ENCODE data around the gene CPD. TPM values are rescaled to one million over a fixed set of nuclear protein-coding genes. Genes with fewer than 3 reads are reported as not detected.

CPD gene
- total RNA-seq, 2 experiments from 2014 or later = 26.2 to 30.7 TPM

DNA sequence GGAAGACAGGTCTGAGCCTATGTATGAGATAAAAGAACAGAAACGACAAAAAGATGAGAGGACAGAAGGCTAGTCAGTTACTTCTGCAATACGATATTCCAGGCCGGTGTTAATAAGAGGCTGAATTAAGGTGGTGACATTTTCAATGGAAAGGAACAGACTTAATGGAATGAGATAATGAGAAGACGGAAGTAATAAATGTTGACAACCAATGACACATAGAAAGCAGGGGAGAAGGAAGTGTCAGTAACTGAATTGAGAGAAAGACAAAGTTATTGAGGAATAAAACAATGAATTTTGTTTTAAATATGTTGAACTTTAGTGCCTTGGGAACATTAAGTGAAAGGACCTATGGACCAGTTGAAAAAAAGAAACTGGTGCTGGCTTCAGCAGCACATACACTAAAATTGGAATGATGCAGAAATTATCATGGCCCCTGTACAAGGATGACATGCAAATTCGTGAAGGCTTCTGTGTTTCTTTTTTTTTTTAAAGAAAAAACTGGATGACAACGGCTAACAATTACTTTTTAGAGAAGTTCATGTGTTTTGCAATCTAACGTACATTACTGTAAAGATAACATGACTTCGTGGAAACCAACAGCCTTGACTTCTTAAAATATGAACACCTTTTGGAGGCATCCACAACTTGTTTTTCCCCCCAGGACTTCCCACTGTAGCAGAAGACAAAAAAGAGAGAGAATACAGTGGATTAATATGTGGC is 18.5 kb upstream of the CPD start:
- TF ChIP-seq, protein P1, sequence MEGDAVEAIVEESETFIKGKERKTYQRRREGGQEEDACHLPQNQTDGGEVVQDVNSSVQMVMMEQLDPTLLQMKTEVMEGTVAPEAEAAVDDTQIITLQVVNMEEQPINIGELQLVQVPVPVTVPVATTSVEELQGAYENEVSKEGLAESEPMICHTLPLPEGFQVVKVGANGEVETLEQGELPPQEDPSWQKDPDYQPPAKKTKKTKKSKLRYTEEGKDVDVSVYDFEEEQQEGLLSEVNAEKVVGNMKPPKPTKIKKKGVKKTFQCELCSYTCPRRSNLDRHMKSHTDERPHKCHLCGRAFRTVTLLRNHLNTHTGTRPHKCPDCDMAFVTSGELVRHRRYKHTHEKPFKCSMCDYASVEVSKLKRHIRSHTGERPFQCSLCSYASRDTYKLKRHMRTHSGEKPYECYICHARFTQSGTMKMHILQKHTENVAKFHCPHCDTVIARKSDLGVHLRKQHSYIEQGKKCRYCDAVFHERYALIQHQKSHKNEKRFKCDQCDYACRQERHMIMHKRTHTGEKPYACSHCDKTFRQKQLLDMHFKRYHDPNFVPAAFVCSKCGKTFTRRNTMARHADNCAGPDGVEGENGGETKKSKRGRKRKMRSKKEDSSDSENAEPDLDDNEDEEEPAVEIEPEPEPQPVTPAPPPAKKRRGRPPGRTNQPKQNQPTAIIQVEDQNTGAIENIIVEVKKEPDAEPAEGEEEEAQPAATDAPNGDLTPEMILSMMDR (IDR thresholded peaks at IDR 0.05) = no peak
- no peaks in the 10 kb centered on the region for H3K27me3 ChIP-seq (ENCODE audit: control insufficient read depth in 1 of 2, insufficient read depth in 2 of 2, low read length in 2 of 2)
- H3K4me3 ChIP-seq (ENCODE audit: low read length) = no peak overlapping the region
- DNase-seq = no peak
- peaks cover 0 to 10% of the 10 kb centered on the region in 2 experiments for H3K9me3 ChIP-seq (ENCODE audit: control insufficient read depth in 1 of 2, insufficient read depth in 1 of 2, low read length in 2 of 2)
- H3K27ac ChIP-seq (ENCODE audit: low read depth in 1 of 2, low read length in 2 of 2) = no peak overlapping the region
- H3K27ac Mint-ChIP-seq = no peak overlapping the region
- H3K36me3 ChIP-seq (ENCODE audit: insufficient read depth, low read length) = no peaks in the 10 kb centered on the region
- H3K4me3 Mint-ChIP-seq = no peak overlapping the region
- no peaks in the 10 kb centered on the region for H3K36me3 Mint-ChIP-seq (ENCODE audit: low read depth)
- no peaks in the 10 kb centered on the region for H3K27me3 Mint-ChIP-seq
- POLR2A ChIA-PET = no interaction called here
- H3K4me1 ChIP-seq (ENCODE audit: insufficient read depth, low read length) = peaks cover 27% of the 10 kb centered on the region
- peaks cover 23% of the 10 kb centered on the region for H3K4me1 Mint-ChIP-seq (ENCODE audit: low read depth)
- CTCF ChIA-PET = no interaction called here
- H3K9me3 Mint-ChIP-seq = peaks cover 3% of the 10 kb centered on the region
- ATAC-seq (ENCODE audit: poor library complexity) = no peak
- intact Hi-C loops (cut with DNase I, micrococcal nuclease) = no loop called here

DNA sequence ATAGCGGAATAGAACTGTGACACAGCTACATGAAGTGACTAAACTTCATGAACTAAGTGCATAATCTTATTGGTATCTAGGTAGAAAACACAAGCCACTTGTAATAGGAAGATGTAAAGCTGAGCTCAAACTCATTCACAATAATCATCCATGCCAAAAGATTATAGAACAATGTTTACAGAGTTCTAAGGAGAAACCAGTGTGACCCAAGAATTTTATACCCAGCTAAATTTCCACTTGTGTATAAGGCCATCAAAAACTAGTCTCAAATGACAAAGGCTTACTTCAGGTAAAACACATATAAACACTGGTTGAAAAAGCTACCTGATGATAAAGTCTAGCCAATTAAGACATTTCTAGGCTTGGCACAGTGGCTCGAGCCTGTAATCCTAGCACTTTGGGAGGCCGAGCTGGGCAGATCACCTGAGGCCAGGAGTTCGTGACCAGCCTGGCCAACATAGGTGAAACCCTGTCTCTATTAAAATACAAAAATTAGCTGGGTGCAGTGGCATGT is 16.9 kb upstream of the CPD start:
- TF ChIP-seq, protein P1 (IDR thresholded peaks at IDR 0.05) = no peak
- no peak overlapping the region for H3K27ac ChIP-seq (ENCODE audit: low read depth in 1 of 2, low read length in 2 of 2)
- peaks cover 3% of the 10 kb centered on the region for H3K9me3 Mint-ChIP-seq
- H3K4me3 ChIP-seq (ENCODE audit: low read length) = no peak overlapping the region
- no peak overlapping the region for H3K4me3 Mint-ChIP-seq
- peaks cover 0 to 10% of the 10 kb centered on the region in 2 experiments for H3K9me3 ChIP-seq (ENCODE audit: control insufficient read depth in 1 of 2, insufficient read depth in 1 of 2, low read length in 2 of 2)
- no peaks in the 10 kb centered on the region for H3K36me3 Mint-ChIP-seq (ENCODE audit: low read depth)
- H3K4me1 Mint-ChIP-seq (ENCODE audit: low read depth) = peaks cover 30% of the 10 kb centered on the region
- H3K4me1 ChIP-seq (ENCODE audit: insufficient read depth, low read length) = peaks cover 27% of the 10 kb centered on the region
- DNase-seq = no peak
- intact Hi-C loops (cut with DNase I, micrococcal nuclease) = loop anchor here in 1 of 2 experiments (2.0 kb wide), 1 partner anchor 17 kb away; the partner anchor contains the start of gene CPD
- ATAC-seq (ENCODE audit: poor library complexity) = no peak
- no peak overlapping the region for H3K27ac Mint-ChIP-seq
- H3K27me3 Mint-ChIP-seq = no peaks in the 10 kb centered on the region
- no peaks in the 10 kb centered on the region for H3K36me3 ChIP-seq (ENCODE audit: insufficient read depth, low read length)
- ChIA-PET POLR2A (interaction anchor here (1.1 kb wide), 1 partner anchor 17 kb away, joined by 4 read pairs; the partner anchor contains the start of gene CPD), CTCF (interaction anchor here (0.8 to 0.9 kb wide), 2 partner anchors 21 to 115 kb away, joined by 3 read pairs; partner anchors contain the start of gene GOSR1)
- H3K27me3 ChIP-seq (ENCODE audit: control insufficient read depth in 1 of 2, insufficient read depth in 2 of 2, low read length in 2 of 2) = no peaks in the 10 kb centered on the region

DNA sequence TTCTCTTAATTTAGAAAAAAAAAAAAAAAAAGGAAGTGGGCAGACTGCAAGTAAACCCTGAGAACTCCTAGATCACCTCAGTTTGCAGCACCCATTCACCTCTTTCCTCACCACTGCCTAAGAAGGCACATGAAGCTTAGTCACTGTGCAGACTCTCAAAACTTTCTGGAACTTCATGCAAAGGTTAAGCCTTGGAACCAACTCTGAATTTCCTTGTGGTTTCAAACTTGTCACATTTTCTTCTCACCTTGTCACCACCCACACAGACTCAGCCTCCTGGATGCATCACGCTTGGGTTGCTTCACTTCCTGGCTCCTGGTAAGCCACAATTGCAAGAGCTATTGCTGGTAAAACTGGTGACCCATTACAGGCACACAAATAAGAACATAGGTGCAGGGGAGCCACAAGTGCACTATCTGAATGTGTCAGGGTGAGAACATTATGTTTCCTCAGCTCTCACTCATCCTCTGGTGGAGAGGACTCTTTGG is 15.0 kb upstream of the CPD start:
- H3K27ac Mint-ChIP-seq = peak overlapping the region; percentile 75
- H3K27ac ChIP-seq (ENCODE audit: low read depth in 1 of 2, low read length in 2 of 2) = no peak overlapping the region
- H3K4me1 Mint-ChIP-seq (ENCODE audit: low read depth) = peaks cover 30% of the 10 kb centered on the region
- H3K27me3 Mint-ChIP-seq = no peaks in the 10 kb centered on the region
- ChIA-PET POLR2A (interaction anchor here (0.5 to 1.3 kb wide), 10 partner anchors 9 to 356 kb away, joined by 3 to 15 read pairs (median 3); partner anchors contain the start of genes BLMH and CPD), CTCF (interaction anchor here (0.9 to 1.6 kb wide), 4 partner anchors 12 to 178 kb away, joined by 3 to 7 read pairs (median 4); no protein-coding TSS in a partner anchor)
- H3K9me3 ChIP-seq (ENCODE audit: control insufficient read depth in 1 of 2, insufficient read depth in 1 of 2, low read length in 2 of 2) = peaks cover 0 to 10% of the 10 kb centered on the region in 2 experiments
- peak; percentile 87 for ATAC-seq (ENCODE audit: poor library complexity)
- peaks cover 27% of the 10 kb centered on the region for H3K4me1 ChIP-seq (ENCODE audit: insufficient read depth, low read length)
- intact Hi-C loops (cut with DNase I, micrococcal nuclease) = loop anchor here in 1 of 2 experiments (2.0 kb wide), 1 partner anchor 15 kb away; the partner anchor contains the start of gene CPD
- peak; percentile 32 to 92 (median 62) for DNase-seq
- TF ChIP-seq, protein P1 (IDR thresholded peaks at IDR 0.05) = no peak
- peak overlapping the region; percentile 2 for H3K4me3 Mint-ChIP-seq
- no peaks in the 10 kb centered on the region for H3K27me3 ChIP-seq (ENCODE audit: control insufficient read depth in 1 of 2, insufficient read depth in 2 of 2, low read length in 2 of 2)
- no peaks in the 10 kb centered on the region for H3K36me3 ChIP-seq (ENCODE audit: insufficient read depth, low read length)
- peaks cover 3% of the 10 kb centered on the region for H3K9me3 Mint-ChIP-seq
- no peaks in the 10 kb centered on the region for H3K36me3 Mint-ChIP-seq (ENCODE audit: low read depth)
- H3K4me3 ChIP-seq (ENCODE audit: low read length) = no peak overlapping the region

All from CD4-positive, alpha-beta T cell (primary cell).